SU-DHL-6 (cell line): ENCODE data around the gene FLNB.

Source experiments
- H2AFZ ChIP-seq: fragments of 200-600 bp; sonication (generic); 2 replicates; pipeline ENCODE4 v1.6.1; 2014; ENCODE audit warnings: low read depth, mild to moderate bottlenecking, moderate library complexity, mixed read lengths, antibody characterized with exemption, low read length; ENCODE audit not compliant: severe bottlenecking
- H3F3A ChIP-seq: fragments of 200-600 bp; shearing (Covaris generic); 2 replicates; pipeline ENCODE4 v1.6.0; 2016; ENCODE audit warnings: antibody characterized with exemption, mild to moderate bottlenecking; ENCODE audit not compliant: insufficient read depth
- H3K27ac ChIP-seq: fragments of 200-600 bp; sonication (generic); 2 replicates; pipeline ENCODE4 v1.5.1; 2016; ENCODE audit warnings: low read depth, mild to moderate bottlenecking, low read length, moderate library complexity, mixed read lengths
- H3K27me3 ChIP-seq: fragments of 200-600 bp; sonication (generic), shearing (Covaris generic); 2 replicates; pipeline ENCODE4 v1.6.0; 2014; ENCODE audit warnings: mild to moderate bottlenecking, low read length
- H3K36me3 ChIP-seq: fragments of 200-600 bp; sonication (generic); 2 replicates; pipeline ENCODE4 v1.6.1; 2014; ENCODE audit warnings: mild to moderate bottlenecking, low read length, mixed read lengths
- H3K4me2 ChIP-seq: fragments of 300-600, 200-600 bp; shearing (Covaris generic), sonication (generic); 2 replicates; pipeline ENCODE4 v1.6.0; 2014; ENCODE audit warnings: low read length, low read depth, mild to moderate bottlenecking; ENCODE audit not compliant: poor library complexity, severe bottlenecking
- H3K4me3 ChIP-seq: fragments of 200-600 bp; sonication (generic); 2 replicates; pipeline ENCODE4 v1.5.1; 2014; ENCODE audit warnings: antibody characterized with exemption, low read length, mild to moderate bottlenecking, mixed read lengths; ENCODE audit not compliant: insufficient read depth, poor library complexity, severe bottlenecking
- H3K79me2 ChIP-seq: fragments of 200-600 bp; sonication (generic); 2 replicates; pipeline ENCODE4 v1.6.1; 2014; ENCODE audit warnings: mild to moderate bottlenecking, low read length, moderate library complexity; ENCODE audit not compliant: insufficient read depth
- H3K9ac ChIP-seq: fragments of 200-600 bp; sonication (generic); 2 replicates; pipeline ENCODE4 v1.7.0; 2014; ENCODE audit warnings: mild to moderate bottlenecking, low read length
- H3K9me2 ChIP-seq: fragments of 200-600 bp; sonication (generic); replicated peaks from 2 replicates; pipeline ENCODE4 v1.6.1; 2014; ENCODE audit warnings: low read length; ENCODE audit not compliant: insufficient read depth
- H3K9me3 ChIP-seq: fragments of 200-600 bp; sonication (generic); 2 replicates; pipeline ENCODE4 v1.6.1; 2014; ENCODE audit warnings: low read length, mixed read lengths; ENCODE audit not compliant: insufficient read depth
- H4K20me1 ChIP-seq: fragments of 200-600 bp; sonication (generic); 2 replicates; pipeline ENCODE4 v1.6.1; 2014; ENCODE audit warnings: low read depth, mild to moderate bottlenecking, antibody characterized with exemption, low read length, moderate library complexity, mixed read lengths
- CTCF ChIP-seq: fragments of 200-600 bp; sonication (generic); IDR thresholded peaks from one replicate; pipeline ENCODE4 v1.5.1; 2017; ENCODE audit warnings: antibody characterized with exemption, mild to moderate bottlenecking, low read length, moderate library complexity; ENCODE audit not compliant: insufficient read depth, poor library complexity, severe bottlenecking
- EZH2phosphoT487 ChIP-seq: fragments of 200-600 bp; sonication (generic), shearing (Covaris generic); conservative IDR thresholded peaks from 2 replicates; pipeline ENCODE4 v1.6.1; 2018; ENCODE audit warnings: mild to moderate bottlenecking, antibody characterized with exemption, low read length, moderate library complexity, mixed read lengths

FLNB gene

GRCh38 chr3:58141766-58142345 lies 133.6 kb downstream of the FLNB start:
- no peaks in the 10 kb centered on the region for H4K20me1 ChIP-seq
- no peaks in the 10 kb centered on the region for H3K36me3 ChIP-seq
- H3K9me3 ChIP-seq = no peaks in the 10 kb centered on the region
- H3K79me2 ChIP-seq = no peaks in the 10 kb centered on the region
- no peak overlapping the region for H3K4me3 ChIP-seq
- H3K27ac ChIP-seq = no peak overlapping the region
- no peak for TF ChIP-seq CTCF
- no peak for TF ChIP-seq EZH2phosphoT487
- no peaks in the 10 kb centered on the region for H3K27me3 ChIP-seq
- H3F3A ChIP-seq = no peaks in the 10 kb centered on the region
- no peak overlapping the region for H3K9ac ChIP-seq
- H3K9me2 ChIP-seq = no peaks in the 10 kb centered on the region
- no peak overlapping the region for H2AFZ ChIP-seq
- H3K4me2 ChIP-seq = no peak overlapping the region

GRCh38 chr3:58143417-58144055 lies 135.3 kb downstream of the FLNB start:
- H3K36me3 ChIP-seq = no peaks in the 10 kb centered on the region
- no peaks in the 10 kb centered on the region for H4K20me1 ChIP-seq
- no peaks in the 10 kb centered on the region for H3K27me3 ChIP-seq
- no peaks in the 10 kb centered on the region for H3K79me2 ChIP-seq
- H3K9ac ChIP-seq = no peak overlapping the region
- TF ChIP-seq CTCF (no peak), EZH2phosphoT487 (no peak)
- no peaks in the 10 kb centered on the region for H3K9me2 ChIP-seq
- H3K4me2 ChIP-seq = no peak overlapping the region
- H3K4me3 ChIP-seq = no peak overlapping the region
- H3K9me3 ChIP-seq = no peaks in the 10 kb centered on the region
- H3F3A ChIP-seq = no peaks in the 10 kb centered on the region
- no peak overlapping the region for H3K27ac ChIP-seq
- no peak overlapping the region for H2AFZ ChIP-seq

GRCh38 chr3:58144478-58145325 lies 136.5 kb downstream of the FLNB start:
- Histone ChIP-seq H3K36me3 (no peaks in the 10 kb centered on the region), H4K20me1 (no peaks in the 10 kb centered on the region), H3K9me3 (no peaks in the 10 kb centered on the region), H3K27me3 (no peaks in the 10 kb centered on the region), H3K4me3 (no peak overlapping the region), H2AFZ (no peak overlapping the region), H3K27ac (no peak overlapping the region), H3K79me2 (no peaks in the 10 kb centered on the region), H3F3A (no peaks in the 10 kb centered on the region), H3K4me2 (no peak overlapping the region), H3K9me2 (no peaks in the 10 kb centered on the region), H3K9ac (no peak overlapping the region)
- no peak for TF ChIP-seq EZH2phosphoT487
